ENCODE measurements around the gene HES3. TPM values are rescaled to one million over a fixed set of nuclear protein-coding genes. Genes with fewer than 3 reads are reported as not detected.

The HES3 gene
- total RNA-seq, 1 donor from 2014 or later = not detected

- DNase-seq (ENCODE audit: low spot score) (peak; percentile 77), ATAC-seq (peak; percentile 68)
Observed at GRCh38 chr1:6245086-6245868, 1.3 kb downstream of the HES3 start.

GRCh38 chr1:6245869-6246496 lies 2.0 kb downstream of the HES3 start:
- DNase-seq (ENCODE audit: low spot score) (peak; percentile 68), ATAC-seq (peak; percentile 4)

- peak; percentile 62 for ATAC-seq
Observed at GRCh38 chr1:6246497-6247467, 2.8 kb downstream of the HES3 start.

GRCh38 chr1:6247651-6248050 lies 3.7 kb downstream of the HES3 start:
- no peak for DNase-seq (ENCODE audit: low spot score)
- no peak for ATAC-seq

More at GRCh38 chr1:6246497-6247467, 2.8 kb downstream of the HES3 start:
- peak; percentile 82 for DNase-seq (ENCODE audit: low spot score)

GRCh38 chr1:6248161-6248776 lies 4.3 kb downstream of the HES3 start:
- DNase-seq (ENCODE audit: low spot score) (peak; percentile 64), ATAC-seq (peak; percentile 2)

- DNase-seq (ENCODE audit: low spot score) (peak; percentile 84), ATAC-seq (peak; percentile 63)
Observed at GRCh38 chr1:6248932-6249738, 5.2 kb downstream of the HES3 start.

GRCh38 chr1:6249739-6250689 lies 6.0 kb downstream of the HES3 start:
- peak; percentile 35 for ATAC-seq
- DNase-seq (ENCODE audit: low spot score) = peak; percentile 69

GRCh38 chr1:6251233-6251632 lies 7.3 kb downstream of the HES3 start:
- DNase-seq (ENCODE audit: low spot score) (no peak), ATAC-seq (no peak)

GRCh38 chr1:6251681-6252373 lies 7.8 kb downstream of the HES3 start:
- DNase-seq (ENCODE audit: low spot score) = no peak
- ATAC-seq = no peak

GRCh38 chr1:6252374-6252710 lies 8.4 kb downstream of the HES3 start:
- no peak for DNase-seq (ENCODE audit: low spot score)
- no peak for ATAC-seq

- ATAC-seq (no peak), DNase-seq (ENCODE audit: low spot score) (no peak)
Observed at GRCh38 chr1:6253380-6253779, 9.4 kb downstream of the HES3 start.

- ATAC-seq (no peak), DNase-seq (ENCODE audit: low spot score) (no peak)
Observed at GRCh38 chr1:6254691-6255090, 10.7 kb downstream of the HES3 start.

GRCh38 chr1:6256645-6257044 lies 12.7 kb downstream of the HES3 start:
- DNase-seq (ENCODE audit: low spot score) (no peak), ATAC-seq (no peak)

- ATAC-seq (no peak), DNase-seq (ENCODE audit: low spot score) (no peak)
Observed at GRCh38 chr1:6257541-6258069, 13.6 kb downstream of the HES3 start.

- ATAC-seq (no peak), DNase-seq (ENCODE audit: low spot score) (no peak)
Observed at GRCh38 chr1:6258675-6259074, 14.7 kb downstream of the HES3 start.

GRCh38 chr1:6259491-6260362 lies 15.7 kb downstream of the HES3 start:
- ATAC-seq (peak; percentile 74), DNase-seq (ENCODE audit: low spot score) (peak; percentile 93)

GRCh38 chr1:6260433-6260934 lies 16.5 kb downstream of the HES3 start:
- ATAC-seq (peak; percentile 44), DNase-seq (ENCODE audit: low spot score) (peak; percentile 69)

Measured in left lobe of liver (tissue), 2 donors.